NCI-H1417 treated with DMSO at 0.1 percent for 48 hours (cell line): ENCODE measurements around the gene AGTRAP.

Experiments used
- DNase-seq: peaks from one replicate; lab custom pipeline; 2025; lab: John Stamatoyannopoulos, UW

The AGTRAP gene

GRCh38 chr1:11764115-11764514, 28.2 kb downstream of the AGTRAP start:
- DNase-seq: no peak

DNA sequence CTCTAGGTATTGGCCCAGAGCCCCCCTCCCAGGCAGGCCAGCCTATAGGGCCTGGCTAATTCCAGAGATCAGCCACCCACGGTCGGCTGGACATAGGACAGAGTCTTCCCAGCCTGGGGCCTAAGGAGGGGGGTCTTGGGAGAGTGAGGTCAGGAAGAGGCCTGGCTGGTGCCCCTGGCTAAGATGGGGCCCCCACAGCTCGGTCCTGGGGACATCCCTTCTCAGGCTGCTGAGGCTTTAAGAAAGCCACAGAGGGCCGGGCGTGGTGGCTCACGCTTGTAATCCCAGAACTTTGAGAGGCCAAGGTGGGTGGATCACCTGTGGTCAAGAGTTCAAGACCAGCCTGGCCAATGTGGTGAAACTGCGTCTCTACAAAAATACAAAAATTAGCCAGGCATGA, 28.6 kb downstream of the AGTRAP start:
- DNase-seq: no peak

DNA sequence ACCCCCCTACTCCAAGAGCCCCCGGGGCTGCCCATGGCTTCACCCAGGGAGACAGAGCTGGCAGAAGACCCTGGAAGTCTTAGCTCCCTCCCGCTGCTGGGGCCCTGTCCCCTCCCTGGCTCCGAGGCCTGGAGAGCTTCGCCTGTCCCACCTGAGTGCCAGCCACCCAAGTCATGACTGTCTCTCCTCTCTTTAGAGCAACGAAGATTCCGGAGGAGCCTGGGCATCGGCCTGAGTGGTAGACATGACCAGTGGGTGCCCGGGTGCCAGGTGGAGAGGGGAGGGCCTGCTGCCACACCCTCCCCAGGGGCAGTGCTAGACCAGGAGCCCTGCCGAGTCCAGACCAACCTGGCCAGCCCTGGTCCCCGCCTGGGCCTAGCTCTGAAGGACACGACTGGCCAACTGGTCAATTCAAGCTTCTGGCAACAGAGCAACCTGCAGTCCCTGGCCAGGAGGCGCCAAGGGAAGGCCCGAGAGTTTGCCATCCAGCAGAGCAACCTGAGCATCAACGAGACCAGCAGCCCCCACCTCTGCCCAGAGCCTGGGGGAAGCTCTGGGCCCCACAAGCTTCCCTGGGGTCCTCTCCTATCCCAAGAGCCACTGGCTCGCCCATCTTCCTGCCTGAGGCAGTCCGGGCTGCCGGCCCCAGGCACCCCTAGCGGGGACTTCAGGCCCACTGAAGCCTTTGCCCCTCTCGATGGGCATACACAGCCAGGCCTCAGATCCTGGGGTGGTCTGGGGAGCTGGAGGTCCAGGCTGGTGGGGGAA, 29.9 kb downstream of the AGTRAP start:
- DNase-seq: no peak

DNA sequence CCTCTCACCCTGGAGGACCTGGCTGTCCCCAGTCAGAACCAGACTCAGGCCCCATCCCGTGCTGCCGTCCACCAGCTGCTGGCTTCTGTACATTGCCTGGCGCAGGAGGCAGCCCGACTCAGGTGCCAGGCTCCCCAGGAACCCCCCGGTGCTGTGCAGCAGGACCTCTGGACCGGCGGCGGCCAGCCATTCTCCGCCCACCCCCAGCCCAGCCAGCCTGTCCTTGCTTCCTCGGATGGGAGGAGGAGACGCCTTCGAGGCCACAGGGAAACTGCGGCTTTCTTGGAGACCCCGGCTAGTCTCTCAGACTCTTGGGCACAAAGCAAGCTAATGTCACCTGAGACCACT, 30.5 kb downstream of the AGTRAP start:
- DNase-seq: no peak

DNA sequence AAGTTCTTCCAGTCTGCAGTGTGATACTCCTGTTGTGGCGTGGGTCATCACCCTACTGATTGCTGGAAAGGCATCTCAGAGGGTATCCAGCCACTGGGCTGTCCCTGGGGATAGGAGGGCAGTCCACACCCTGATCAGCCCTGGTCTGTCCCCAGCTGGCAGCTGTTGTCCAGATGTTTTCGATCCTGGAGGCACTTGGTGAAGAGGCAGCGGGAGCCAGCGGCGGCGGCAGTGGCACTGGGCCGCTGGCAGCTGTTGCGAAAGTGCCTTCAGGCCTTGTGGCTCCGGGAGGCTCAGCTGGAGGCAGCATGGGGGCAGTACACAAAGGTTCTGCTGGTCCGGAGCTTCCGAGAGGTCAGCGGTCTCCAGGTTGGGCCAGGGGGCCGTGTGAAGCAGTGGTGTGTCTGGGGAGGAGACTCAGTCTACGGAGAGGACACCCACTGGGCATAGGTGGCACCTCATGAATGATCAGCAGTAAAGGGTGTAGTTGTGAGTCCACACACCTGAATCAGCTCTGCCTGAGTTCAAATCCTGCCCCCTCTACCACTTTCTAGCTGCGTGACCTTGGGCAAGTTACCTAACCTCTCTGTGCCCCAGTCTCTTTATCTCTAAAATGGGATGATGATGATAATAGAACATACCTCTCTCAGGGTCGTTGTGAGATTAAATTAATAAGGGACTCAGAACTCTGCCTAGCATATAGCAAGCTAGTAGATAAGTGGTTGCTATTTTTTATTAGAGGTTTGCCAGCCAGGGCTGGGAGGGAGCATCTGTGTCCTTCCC, 32.2 kb downstream of the AGTRAP start:
- no peak for DNase-seq

DNA sequence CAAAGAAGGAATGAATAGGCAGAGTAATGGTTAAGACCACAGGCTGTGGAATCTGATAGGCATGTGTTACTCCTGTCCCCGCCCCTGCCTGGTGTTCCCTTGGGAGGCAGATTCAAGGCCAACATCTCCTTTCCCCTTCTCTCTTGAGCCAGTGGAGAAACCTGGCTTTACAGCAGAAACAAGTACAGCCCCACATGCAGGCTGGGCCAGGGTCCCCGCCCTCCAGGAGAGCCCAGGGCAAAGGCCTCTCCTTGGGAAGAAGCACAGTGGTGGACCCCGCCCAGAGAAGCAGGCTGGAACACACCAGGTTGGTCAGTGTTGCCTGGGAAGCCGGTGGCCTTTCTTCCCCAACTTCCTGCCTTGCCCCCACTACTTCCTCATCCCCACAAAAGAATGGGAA, 32.9 kb downstream of the AGTRAP start:
- no peak for DNase-seq

GRCh38 chr1:11769274-11769673, 33.3 kb downstream of the AGTRAP start:
- DNase-seq: no peak

DNA sequence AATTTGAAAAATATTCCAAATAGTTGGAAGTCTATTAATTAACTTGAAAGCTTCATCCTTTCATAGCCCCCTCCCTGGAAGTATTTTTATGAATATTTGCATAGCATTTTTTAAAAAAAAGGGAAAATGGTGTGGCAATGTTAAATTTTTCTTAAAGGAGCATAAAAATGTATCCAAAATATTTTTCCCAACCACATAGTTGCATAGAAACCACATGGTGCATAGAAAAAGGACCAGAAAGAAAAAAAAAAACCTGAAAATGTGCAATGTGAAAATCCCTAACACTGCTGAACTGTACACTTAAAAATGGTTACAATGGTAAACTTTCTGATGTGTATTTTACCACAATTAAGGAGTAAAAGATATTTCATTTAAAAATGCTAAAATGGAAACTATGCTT, 34.1 kb downstream of the AGTRAP start:
- DNase-seq: no peak

DNA sequence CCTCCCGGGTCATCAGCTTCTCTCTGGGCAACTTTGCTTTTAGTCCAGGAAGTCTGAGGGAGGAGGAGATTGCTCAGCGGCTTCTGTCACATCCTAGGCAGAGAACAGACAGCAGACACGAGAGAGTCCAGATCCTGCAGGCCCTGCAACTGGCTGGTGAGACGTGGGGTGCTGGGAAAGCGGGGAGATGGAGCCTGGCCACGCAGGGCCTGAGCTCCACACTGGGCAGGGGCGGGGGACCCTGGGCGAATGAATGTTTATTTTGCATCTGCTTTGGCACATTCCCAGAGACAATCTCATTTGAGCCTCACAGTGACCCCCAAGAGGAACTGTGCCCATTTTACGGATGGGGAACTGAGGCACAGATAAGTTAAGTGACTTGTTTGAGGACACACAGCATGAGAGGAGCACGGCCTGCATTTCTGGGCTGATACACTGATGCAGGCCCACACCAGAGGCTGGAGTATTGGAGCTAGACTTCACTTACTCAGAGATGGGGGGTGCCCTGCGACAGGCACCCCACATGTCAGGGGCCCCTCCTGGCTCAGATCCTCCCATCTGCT, 35.6 kb downstream of the AGTRAP start:
- no peak for DNase-seq

DNA sequence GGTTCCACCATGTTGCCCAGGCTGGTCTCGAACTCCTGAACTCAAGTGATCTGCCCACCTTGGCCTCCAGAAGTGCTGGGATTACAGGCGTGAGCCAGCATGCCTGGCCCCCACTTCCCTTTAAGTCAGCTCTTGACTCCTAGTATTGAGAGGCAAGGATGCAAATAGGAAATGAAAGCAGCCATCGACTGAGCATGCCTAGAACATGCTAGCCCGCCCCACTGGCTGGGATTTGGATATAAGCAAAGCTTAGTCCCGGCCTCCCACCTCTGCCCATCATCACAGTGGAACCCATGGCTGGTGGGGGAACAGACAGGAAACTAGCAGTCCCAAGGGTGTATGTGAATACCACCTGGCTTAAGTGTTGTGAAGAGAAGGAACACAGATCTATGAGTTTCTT, 36.5 kb downstream of the AGTRAP start:
- no peak for DNase-seq

GRCh38 chr1:11774753-11775152, 38.8 kb downstream of the AGTRAP start:
- no peak for DNase-seq

- no peak for DNase-seq
Observed at GRCh38 chr1:11777658-11778322, 41.9 kb downstream of the AGTRAP start.

DNA sequence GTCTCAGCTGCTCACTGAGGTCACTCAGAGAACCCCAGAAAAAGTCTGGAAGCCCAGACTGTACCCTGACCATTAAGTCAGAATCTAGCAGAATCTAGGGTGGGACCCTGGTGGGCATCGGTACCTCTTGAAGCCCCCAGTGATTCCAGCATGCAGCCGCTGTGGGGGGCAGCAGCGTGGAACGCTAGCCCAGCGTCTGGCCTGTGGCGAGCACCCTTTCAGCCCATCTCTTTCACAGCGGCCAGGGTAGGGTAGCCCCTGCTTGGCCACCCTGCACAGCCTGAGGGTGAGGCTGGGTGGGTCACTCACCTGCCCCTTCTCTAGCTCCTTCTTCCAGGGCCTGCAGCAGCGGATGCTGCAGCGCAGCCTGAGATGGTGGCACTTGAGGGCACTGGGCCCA, 42.4 kb downstream of the AGTRAP start:
- no peak for DNase-seq

DNA sequence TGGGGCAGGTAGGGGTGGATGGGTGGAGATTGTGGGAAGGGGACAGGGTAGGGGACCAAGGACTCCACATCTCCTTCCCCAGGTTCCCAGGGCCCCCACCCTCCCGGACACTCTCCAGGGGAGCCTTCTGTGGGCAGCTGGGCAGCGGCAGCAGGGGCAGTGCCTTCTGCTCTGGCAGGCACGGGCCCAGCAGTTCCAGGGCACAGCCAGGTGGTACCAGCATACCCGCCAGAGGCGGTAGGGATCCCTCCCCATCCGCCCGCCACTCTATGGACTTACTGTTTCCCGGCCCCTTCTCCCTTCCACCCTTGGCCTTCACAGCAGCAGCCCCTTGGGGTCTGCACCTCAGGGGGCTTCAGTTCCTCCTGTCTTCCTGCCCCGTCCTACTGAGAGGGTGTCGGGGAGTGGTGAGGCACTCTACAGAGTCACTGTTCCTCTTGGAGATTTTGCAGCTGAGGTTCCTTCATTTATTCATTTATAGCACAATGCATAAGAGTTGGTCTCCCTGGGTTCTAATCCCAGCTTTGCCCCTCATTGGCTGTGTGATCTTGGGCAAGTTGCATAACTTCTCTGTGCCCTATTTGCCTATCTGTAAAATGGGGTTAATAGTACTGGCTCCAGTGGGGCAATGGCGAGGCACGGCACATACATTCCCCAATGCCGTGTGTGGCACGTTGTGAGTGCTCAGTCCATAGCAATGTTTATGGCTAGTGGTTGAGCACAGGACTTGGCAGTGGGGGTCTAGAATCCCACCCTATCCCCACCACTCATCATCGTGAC, 43.1 kb downstream of the AGTRAP start:
- DNase-seq: no peak

- no peak for DNase-seq
Observed at GRCh38 chr1:11779715-11780379, 43.9 kb downstream of the AGTRAP start.

DNA sequence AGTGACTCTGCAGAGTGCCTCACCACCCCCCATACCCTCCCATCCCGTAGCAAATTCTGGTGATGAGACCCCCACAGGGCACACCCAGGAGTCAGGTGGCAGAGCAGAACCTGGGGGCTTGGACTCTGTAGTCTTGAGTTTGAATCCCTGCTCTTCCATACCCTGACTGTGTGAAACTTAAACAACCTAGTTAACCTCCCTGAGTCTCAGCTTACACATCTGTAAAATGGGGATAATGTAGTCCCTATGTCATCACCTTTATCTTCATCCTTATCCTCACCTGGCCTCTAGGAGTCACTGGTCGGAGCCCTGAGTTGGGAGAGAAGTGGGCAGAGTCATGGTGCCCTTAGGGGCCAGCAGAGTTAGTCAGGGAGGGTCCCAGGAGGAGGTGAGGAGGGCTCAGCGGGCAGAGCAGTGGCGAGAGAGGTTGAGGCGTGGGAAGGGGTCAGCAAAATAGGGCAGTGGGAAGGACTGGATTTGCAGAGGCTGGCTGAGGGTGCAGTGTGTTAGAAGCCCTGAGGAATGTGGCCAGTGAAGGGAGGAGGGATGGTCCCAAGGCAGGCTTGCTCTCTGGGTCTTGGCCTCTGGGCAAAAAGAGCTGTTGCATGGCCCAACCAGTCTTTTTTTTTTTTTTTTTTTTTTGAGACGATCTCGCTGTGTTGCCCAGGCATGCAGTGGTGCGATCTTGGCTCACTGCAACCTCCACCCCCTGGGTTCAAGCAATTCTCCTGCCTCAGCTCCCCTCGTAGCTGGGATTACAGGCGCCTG, 44.6 kb downstream of the AGTRAP start:
- DNase-seq: no peak

DNA sequence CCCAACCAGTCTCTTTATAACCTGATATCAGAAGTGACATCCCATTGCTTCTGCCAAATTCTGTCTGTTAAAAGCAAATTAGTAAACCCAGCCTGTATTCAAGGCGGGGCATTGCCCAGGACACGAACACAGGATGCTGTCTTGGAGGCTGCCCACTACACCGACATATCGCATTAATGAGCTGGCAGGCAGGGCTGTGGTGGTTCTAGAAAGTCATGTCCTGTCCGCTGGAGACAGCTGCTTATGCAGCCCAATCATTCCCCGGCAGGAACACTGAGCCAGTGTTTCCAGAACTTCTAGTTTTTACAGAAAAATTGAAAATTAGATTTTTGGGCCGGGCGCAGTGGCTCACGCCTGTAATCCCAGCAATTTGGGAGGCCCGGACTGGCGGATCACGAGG, 45.4 kb downstream of the AGTRAP start:
- no peak for DNase-seq

DNA sequence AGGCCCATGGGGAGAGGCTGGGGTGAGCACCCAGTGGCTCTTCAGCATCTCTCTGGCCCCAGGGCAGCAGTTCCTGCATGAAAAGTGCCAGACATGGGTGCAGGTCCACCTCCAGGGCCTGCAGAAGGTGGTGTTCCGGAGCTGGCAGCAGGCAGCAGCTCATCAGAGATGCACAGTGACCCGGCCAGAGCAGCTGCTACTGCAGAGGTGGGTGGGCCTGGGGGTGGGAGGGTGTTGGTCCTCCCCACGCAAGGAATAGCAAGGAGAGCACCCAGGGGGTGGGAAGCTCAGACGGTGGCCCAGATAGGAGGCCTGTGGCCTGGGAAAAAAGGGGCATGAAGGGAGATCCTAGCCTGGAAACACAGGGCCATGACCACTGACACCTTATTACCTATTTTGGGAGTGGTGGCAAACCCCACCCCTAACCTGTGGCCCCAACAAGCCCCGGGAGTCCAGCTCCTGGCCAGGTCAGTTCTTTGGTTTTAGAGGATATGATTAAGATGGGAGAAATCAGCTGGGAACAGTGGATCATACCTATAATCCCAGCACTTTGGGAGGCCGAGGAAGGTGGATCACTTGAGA, 46.3 kb downstream of the AGTRAP start:
- no peak for DNase-seq

DNA sequence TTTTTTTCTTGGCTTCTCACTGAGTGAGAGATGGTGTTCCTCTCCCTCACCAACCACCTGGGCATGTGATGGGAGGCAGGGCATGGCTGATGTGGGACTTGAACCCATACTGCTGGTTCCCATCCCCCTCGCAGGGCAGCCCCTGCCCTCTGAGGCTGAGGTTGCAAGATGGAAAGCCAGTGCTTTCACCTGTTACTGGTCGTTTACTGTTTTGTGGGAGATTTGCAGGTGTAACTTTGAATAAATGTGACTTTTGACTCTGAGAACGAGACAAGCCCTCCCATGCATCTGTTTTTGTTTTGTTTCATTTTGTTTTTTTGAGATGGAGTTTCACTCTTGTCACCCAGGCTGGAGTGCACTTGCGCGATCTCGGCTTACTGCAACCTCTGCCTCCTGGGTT, 47.6 kb downstream of the AGTRAP start:
- no peak for DNase-seq

DNA sequence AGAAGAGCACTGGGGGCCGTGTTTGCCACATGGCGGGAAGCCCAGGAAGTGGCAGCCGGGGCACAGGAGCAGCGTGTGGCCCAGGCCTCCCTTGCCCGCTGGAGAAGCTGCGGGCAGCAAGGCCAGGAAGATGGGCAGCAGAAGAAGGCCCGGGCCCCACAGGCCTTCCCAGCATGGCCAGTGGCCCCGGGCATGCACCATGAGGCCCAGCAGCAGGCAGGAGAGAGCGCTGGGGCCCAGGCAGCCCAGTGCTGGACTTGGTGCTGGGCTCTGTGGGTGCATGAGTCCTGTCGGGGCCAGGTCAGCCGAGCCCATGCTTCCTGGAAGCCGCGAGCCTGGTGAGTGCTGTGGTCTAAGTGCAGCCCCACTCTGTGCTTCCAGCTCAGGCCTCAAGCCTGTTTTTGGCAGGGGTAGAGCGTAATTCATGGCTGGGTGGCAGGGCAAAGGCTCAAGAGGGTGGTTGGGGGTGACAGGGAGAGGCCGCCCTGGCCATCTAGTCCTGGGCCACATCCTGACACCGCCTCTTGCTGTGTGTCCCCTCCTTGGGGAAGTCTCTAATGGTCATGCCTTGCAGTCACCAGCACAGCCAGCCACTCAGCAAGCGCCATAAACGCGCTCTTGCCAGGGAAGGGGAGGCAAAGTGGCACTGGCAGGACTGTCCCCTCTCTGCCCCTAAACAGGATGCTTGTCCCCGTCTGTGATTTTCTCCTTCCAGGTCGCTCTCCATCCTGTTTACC, 48.5 kb downstream of the AGTRAP start:
- no peak for DNase-seq
